Naive thymus-derived CD8-positive, alpha-beta T cell (primary cell): ENCODE measurements around the gene PYGM. TPM values are rescaled to one million over a fixed set of nuclear protein-coding genes. Genes with fewer than 3 reads are reported as not detected.
A peak's percentile ranks its signal among the peaks of the same experiment; 100 is the strongest.

Experiments used
- ATAC-seq, 2 donors: fragments of 150-1000 bp; cut with Tn5 transposase in 1 of 2; sonication (Bioruptor Pico), chemical (Tn5 transposase) in 1 of 2; 1 replicate in 1 of 2; 2 replicates in 1 of 2; pipeline ENCODE4 v1.10.0; 2021; ENCODE audit warnings: mild to moderate bottlenecking in 2 of 2, moderate library complexity in 2 of 2
- POLR2A ChIA-PET: fragments of 350-600 bp; sonication (Branson Sonifier 250); formaldehyde crosslinking; loops from one replicate; lab custom pipeline; 2021; ENCODE audit warnings: antibody characterized with exemption; lab: Charles Lee
- DNase-seq, 10 donors: peaks; one replicate each; pipeline versions ENCODE4 v3.0.0 to v3.0.0-alpha.2; 2020 to 2022
- H3K27ac Mint-ChIP-seq, 10 donors: one replicate each; pipeline ENCODE4 v1.8.0; 2020 to 2022; ENCODE audit warnings: mild to moderate bottlenecking in 10 of 10, mixed read lengths in 10 of 10, moderate library complexity in 4 of 10, inconsistent platforms in 1 of 10
- H3K27me3 Mint-ChIP-seq, 5 donors: one replicate each; pipeline ENCODE4 v1.8.0; 2021 to 2022; ENCODE audit warnings: mixed read lengths in 5 of 5
- H3K36me3 Mint-ChIP-seq, 3 donors: one replicate each; pipeline ENCODE4 v1.8.0; 2020 to 2022; ENCODE audit warnings: mixed read lengths in 3 of 3, mild to moderate bottlenecking in 2 of 3, inconsistent platforms in 1 of 3
- H3K4me1 Mint-ChIP-seq, 4 donors: one replicate each; pipeline ENCODE4 v1.8.0; 2021 to 2022; ENCODE audit warnings: mixed read lengths in 4 of 4
- H3K4me3 Mint-ChIP-seq, 10 donors: one replicate each; pipeline ENCODE4 v1.8.0; 2020 to 2022; ENCODE audit warnings: mild to moderate bottlenecking in 10 of 10, mixed read lengths in 10 of 10, moderate library complexity in 6 of 10, inconsistent platforms in 1 of 10
- H3K9me3 Mint-ChIP-seq, 9 donors: one replicate each; pipeline ENCODE4 v1.8.0; 2020 to 2022; ENCODE audit warnings: mixed read lengths in 9 of 9, mild to moderate bottlenecking in 3 of 9, inconsistent platforms in 1 of 9, moderate library complexity in 1 of 9
- polyA plus RNA-seq, 3 donors: library from polyadenylated mRNA; unstranded; fragments of 300-500 nt; fragmentation: Illumina TruSeq; gene quantifications; one replicate each; pipeline ENCODE4 v1.2.3, GENCODE V29; 2021
- total RNA-seq, 8 experiments: library from RNA in 2 of 8; stranded (reverse) in 2 of 8; gene quantifications; one replicate each; pipeline ENCODE4 v1.2.3 and lab custom pipeline; 2021 to 2026

The PYGM gene
- total and polyA plus RNA-seq, 5 experiments from 2014 or later = 0.09 to 18.4 (median 0.50) TPM

- Mint-ChIP-seq H3K4me1 (peaks cover 14 to 18% (median 16%) of the 10 kb centered on the region in 4 donors), H3K9me3 (no peaks in the 10 kb centered on the region), H3K27me3 (peaks cover 16 to 64% (median 49%) of the 10 kb centered on the region in 5 donors), H3K4me3 (peak overlapping the region in 1 of 10 donors; percentile 37), H3K27ac (peak overlapping the region in 1 of 10 donors; percentile 53), H3K36me3 (no peaks in the 10 kb centered on the region)
- no peak for DNase-seq
- ATAC-seq = no peak
- POLR2A ChIA-PET = no interaction called here
Measured at GRCh38 chr11:64720167-64720566, 39.6 kb downstream of the PYGM start.

GRCh38 chr11:64719406-64719805 lies 40.4 kb downstream of the PYGM start:
- H3K36me3 Mint-ChIP-seq = no peaks in the 10 kb centered on the region
- H3K27me3 Mint-ChIP-seq = peaks cover 20 to 72% (median 56%) of the 10 kb centered on the region in 5 donors
- H3K4me3 Mint-ChIP-seq = no peak overlapping the region
- H3K27ac Mint-ChIP-seq = no peak overlapping the region
- ATAC-seq = no peak
- H3K9me3 Mint-ChIP-seq = no peaks in the 10 kb centered on the region
- peaks cover 7 to 14% (median 11%) of the 10 kb centered on the region in 4 donors for H3K4me1 Mint-ChIP-seq
- no peak for DNase-seq
- POLR2A ChIA-PET = no interaction called here

GRCh38 chr11:64718780-64719124 lies 41.0 kb downstream of the PYGM start:
- H3K27ac Mint-ChIP-seq = peak overlapping the region in 1 of 10 donors; percentile 77
- no peak for ATAC-seq
- POLR2A ChIA-PET = no interaction called here

GRCh38 chr11:64718084-64718779 lies 41.5 kb downstream of the PYGM start:
- H3K27ac Mint-ChIP-seq = no peak overlapping the region
- no peaks in the 10 kb centered on the region for H3K9me3 Mint-ChIP-seq
- POLR2A ChIA-PET = no interaction called here
- peaks cover 20 to 78% (median 64%) of the 10 kb centered on the region in 5 donors for H3K27me3 Mint-ChIP-seq
- H3K4me1 Mint-ChIP-seq = peaks cover 4 to 11% (median 6%) of the 10 kb centered on the region in 4 donors
- H3K4me3 Mint-ChIP-seq = no peak overlapping the region
- ATAC-seq = no peak
- H3K36me3 Mint-ChIP-seq = peaks cover 0 to 6% (median 0%) of the 10 kb centered on the region in 3 donors
- no peak for DNase-seq

More at GRCh38 chr11:64718780-64719124, 41.0 kb downstream of the PYGM start:
- H3K27me3 Mint-ChIP-seq = peaks cover 20 to 78% (median 63%) of the 10 kb centered on the region in 5 donors
- H3K4me3 Mint-ChIP-seq = no peak overlapping the region
- H3K4me1 Mint-ChIP-seq = peaks cover 5 to 14% (median 8%) of the 10 kb centered on the region in 4 donors
- peaks cover 0 to 6% (median 0%) of the 10 kb centered on the region in 3 donors for H3K36me3 Mint-ChIP-seq
- no peak for DNase-seq
- H3K9me3 Mint-ChIP-seq = no peaks in the 10 kb centered on the region

- ATAC-seq (no peak), DNase-seq (no peak)
- H3K27ac Mint-ChIP-seq = no peak overlapping the region
- H3K4me1 Mint-ChIP-seq = peaks cover 5 to 12% (median 6%) of the 10 kb centered on the region in 4 donors
- peaks cover 0 to 6% (median 0%) of the 10 kb centered on the region in 3 donors for H3K36me3 Mint-ChIP-seq
- H3K27me3 Mint-ChIP-seq = peaks cover 20 to 80% (median 64%) of the 10 kb centered on the region in 5 donors
- H3K4me3 Mint-ChIP-seq = no peak overlapping the region
- no peaks in the 10 kb centered on the region for H3K9me3 Mint-ChIP-seq
- POLR2A ChIA-PET = interaction anchor here (1.3 kb wide), 1 partner anchor 16 kb away, joined by 5 read pairs; no protein-coding TSS in a partner anchor
Measured at GRCh38 chr11:64717268-64717578, 42.6 kb downstream of the PYGM start.

GRCh38 chr11:64716473-64717267 lies 43.1 kb downstream of the PYGM start:
- no peak for DNase-seq
- Mint-ChIP-seq H3K4me3 (no peak overlapping the region), H3K4me1 (peaks cover 10 to 18% (median 12%) of the 10 kb centered on the region in 4 donors), H3K36me3 (peaks cover 0 to 6% (median 0%) of the 10 kb centered on the region in 3 donors), H3K27ac (no peak overlapping the region), H3K9me3 (no peaks in the 10 kb centered on the region), H3K27me3 (peaks cover 26 to 80% (median 64%) of the 10 kb centered on the region in 5 donors)
- POLR2A ChIA-PET = interaction anchor here (1.3 kb wide), 2 partner anchors 17 to 28 kb away, joined by 3 to 5 read pairs; no protein-coding TSS in a partner anchor
- no peak for ATAC-seq

GRCh38 chr11:64715756-64716472 lies 43.9 kb downstream of the PYGM start:
- Mint-ChIP-seq H3K4me3 (no peak overlapping the region), H3K9me3 (no peaks in the 10 kb centered on the region)
- POLR2A ChIA-PET = interaction anchor here (1.3 kb wide), 1 partner anchor 29 kb away, joined by 3 read pairs; no protein-coding TSS in a partner anchor

GRCh38 chr11:64715110-64715509 lies 44.7 kb downstream of the PYGM start:
- peaks cover 0 to 6% (median 0%) of the 10 kb centered on the region in 3 donors for H3K36me3 Mint-ChIP-seq
- H3K4me1 Mint-ChIP-seq = peaks cover 10 to 23% (median 19%) of the 10 kb centered on the region in 4 donors
- H3K27me3 Mint-ChIP-seq = peaks cover 34 to 83% (median 65%) of the 10 kb centered on the region in 5 donors
- no peaks in the 10 kb centered on the region for H3K9me3 Mint-ChIP-seq
- DNase-seq (no peak), ATAC-seq (no peak)
- POLR2A ChIA-PET = interaction anchor here (1.3 kb wide), 1 partner anchor 30 kb away, joined by 3 read pairs; no protein-coding TSS in a partner anchor
- peak overlapping the region in 1 of 10 donors; percentile 73 for H3K27ac Mint-ChIP-seq
- H3K4me3 Mint-ChIP-seq = peak overlapping the region in 7 of 10 donors; percentile 35 to 59 (median 39)

More at GRCh38 chr11:64715756-64716472, 43.9 kb downstream of the PYGM start:
- no peak for ATAC-seq
- Mint-ChIP-seq H3K27ac (peak overlapping the region in 1 of 10 donors; percentile 40), H3K36me3 (peaks cover 0 to 6% (median 0%) of the 10 kb centered on the region in 3 donors), H3K27me3 (peaks cover 30 to 82% (median 66%) of the 10 kb centered on the region in 5 donors), H3K4me1 (peaks cover 14 to 23% (median 17%) of the 10 kb centered on the region in 4 donors)
- DNase-seq = no peak

GRCh38 chr11:64714666-64715065 lies 45.1 kb downstream of the PYGM start:
- H3K4me1 Mint-ChIP-seq = peaks cover 10 to 23% (median 19%) of the 10 kb centered on the region in 4 donors
- POLR2A ChIA-PET = no interaction called here
- peaks cover 36 to 83% (median 68%) of the 10 kb centered on the region in 5 donors for H3K27me3 Mint-ChIP-seq
- H3K36me3 Mint-ChIP-seq = peaks cover 0 to 6% (median 0%) of the 10 kb centered on the region in 3 donors
- peak overlapping the region in 8 of 10 donors; percentile 19 to 70 (median 51) for H3K4me3 Mint-ChIP-seq
- peak overlapping the region in 1 of 10 donors; percentile 73 for H3K27ac Mint-ChIP-seq
- ATAC-seq (no peak), DNase-seq (no peak)
- no peaks in the 10 kb centered on the region for H3K9me3 Mint-ChIP-seq

- H3K4me3 Mint-ChIP-seq = peak overlapping the region; percentile 4 to 80 (median 60)
Measured at GRCh38 chr11:64713781-64714363, 45.9 kb downstream of the PYGM start.

GRCh38 chr11:64713016-64713707 lies 46.6 kb downstream of the PYGM start:
- peak; percentile 58 to 68 for ATAC-seq
- H3K27ac Mint-ChIP-seq = no peak overlapping the region
- H3K4me1 Mint-ChIP-seq = peaks cover 10 to 23% (median 19%) of the 10 kb centered on the region in 4 donors
- H3K4me3 Mint-ChIP-seq = no peak overlapping the region
- peaks cover 41 to 86% (median 70%) of the 10 kb centered on the region in 5 donors for H3K27me3 Mint-ChIP-seq
- POLR2A ChIA-PET = no interaction called here
- peak in 1 of 10 donors; percentile 17 for DNase-seq
- H3K9me3 Mint-ChIP-seq = no peaks in the 10 kb centered on the region
- peaks cover 0 to 6% (median 0%) of the 10 kb centered on the region in 3 donors for H3K36me3 Mint-ChIP-seq

More at GRCh38 chr11:64713781-64714363, 45.9 kb downstream of the PYGM start:
- ATAC-seq = peak in 1 of 2 donors; percentile 15
- H3K36me3 Mint-ChIP-seq = peaks cover 0 to 6% (median 0%) of the 10 kb centered on the region in 3 donors
- peaks cover 10 to 23% (median 19%) of the 10 kb centered on the region in 4 donors for H3K4me1 Mint-ChIP-seq
- DNase-seq = no peak
- peaks cover 37 to 87% (median 71%) of the 10 kb centered on the region in 5 donors for H3K27me3 Mint-ChIP-seq
- POLR2A ChIA-PET = no interaction called here
- H3K27ac Mint-ChIP-seq = peak overlapping the region in 1 of 10 donors; percentile 47
- H3K9me3 Mint-ChIP-seq = no peaks in the 10 kb centered on the region
